Esophagus squamous epithelium (tissue), 5 donors: ENCODE data around the gene DDI2. TPM values are rescaled to one million over a fixed set of nuclear protein-coding genes. Genes with fewer than 3 reads are reported as not detected.

Experiments
- DNase-seq: peaks from one replicate; lab custom pipeline; 2025; lab: John Stamatoyannopoulos, UW
- H3K27ac ChIP-seq, 4 donors: fragments of 200-600 bp; sonication (generic); one replicate each; pipeline ENCODE4 v1.5.1; 2016 to 2019; ENCODE audit warnings: mild to moderate bottlenecking in 1 of 4
- H3K27me3 ChIP-seq, 4 donors: fragments of 200-600 bp; sonication (generic); 1 replicate in 3 of 4; 2 replicates in 1 of 4; pipeline versions ENCODE4 v1.5.1 to v1.6.0; 2017 to 2021; ENCODE audit warnings: antibody characterized with exemption in 1 of 4
- H3K36me3 ChIP-seq, 3 donors: fragments of 200-600 bp; sonication (generic); one replicate each; pipeline ENCODE4 v1.5.1; 2016 to 2019
- H3K4me1 ChIP-seq, 3 donors: fragments of 200-600 bp; sonication (generic); one replicate each; pipeline ENCODE4 v1.5.1; 2017 to 2019
- H3K4me3 ChIP-seq, 4 donors: fragments of 200-600 bp; sonication (generic); 1 replicate in 3 of 4; 2 replicates in 1 of 4; pipeline ENCODE4 v1.5.1; 2016 to 2019; ENCODE audit warnings: mild to moderate bottlenecking in 2 of 4, moderate library complexity in 1 of 4
- H3K9me3 ChIP-seq, 3 donors: fragments of 200-600 bp; sonication (generic); one replicate each; pipeline ENCODE4 v1.5.1; 2016 to 2019
- POLR2A ChIP-seq, 4 donors: fragments of 450-650 bp; IDR thresholded peaks; one replicate each; pipeline ENCODE4 v1.6.1; 2017; ENCODE audit warnings: antibody characterized with exemption in 4 of 4, mild to moderate bottlenecking in 4 of 4, moderate library complexity in 3 of 4
- WGBS, 2 donors: methylation state at CpG; one replicate each; pipeline ENCODE4 v1.1.5; 2018; 5-methylcytosine and 5-hydroxymethylcytosine counted together
- intact Hi-C: fragments of 100-400 bp; cut with DNase I; formaldehyde crosslinking; loops from one replicate; pipeline ENCODE4 v1.15.0; 2022
- small RNA-seq, 4 donors: library from RNA; depleted of rRNA; stranded (forward); fragments of <200 nt; gene quantifications; one replicate each; pipeline ENCODE3, GENCODE V24; 2016
- total RNA-seq, 4 donors: library from RNA; depleted of rRNA; stranded (reverse); fragments of >200 nt; gene quantifications; one replicate each; pipeline ENCODE4 v1.1.0, GENCODE V29; 2016
- TF ChIP-seq, protein P1 (sequence below), 6 experiments: fragments of 450-650 bp in 4 of 6; fragments of 200-600 bp in 2 of 6; sonication (generic) in 2 of 6; IDR thresholded peaks; one replicate each; pipeline ENCODE4 v1.5.1; 2016 to 2019; ENCODE audit warnings: antibody characterized with exemption in 6 of 6, mild to moderate bottlenecking in 4 of 6, moderate library complexity in 4 of 6
- donor health status: DM: yes; HTN: yes; CAD: no.

The DDI2 gene
- total RNA-seq, 4 donors from 2014 or later = 20.6 to 62.9 (median 48.3) TPM

DNA sequence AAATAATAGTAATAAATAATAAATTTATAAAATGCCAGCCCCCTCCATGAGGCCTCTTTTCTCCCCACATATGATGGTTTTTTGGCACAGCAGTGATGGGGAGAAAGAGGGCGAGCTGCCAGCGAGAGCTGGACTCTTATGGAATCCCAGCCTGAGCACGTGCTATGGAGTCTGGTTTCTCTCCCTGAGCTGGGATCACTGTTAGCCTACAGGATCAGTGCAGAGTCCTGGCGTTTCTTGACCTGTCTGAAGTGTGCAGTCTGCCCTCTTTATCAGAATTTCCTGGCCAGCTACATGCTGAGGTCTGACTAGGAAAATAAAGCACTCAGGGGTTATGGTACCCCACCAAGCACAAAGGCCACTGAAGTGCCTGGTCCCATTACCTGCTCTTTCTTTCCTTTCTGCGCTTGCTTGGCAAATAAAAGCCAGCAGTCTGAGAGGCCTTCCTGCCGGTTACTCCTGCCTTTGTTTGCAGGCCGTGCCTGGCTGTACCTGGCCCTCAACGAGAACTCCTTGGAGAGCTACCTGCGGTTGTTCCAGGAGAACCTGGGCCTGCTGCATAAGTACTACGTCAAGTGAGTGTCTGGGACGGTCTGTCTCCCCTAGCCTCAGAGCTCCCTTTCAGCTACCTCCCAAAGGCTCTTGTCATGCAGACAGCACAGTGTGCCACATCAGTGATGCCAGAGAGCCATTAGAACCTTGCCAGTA is 100.3 kb downstream of the DDI2 start:
- Histone ChIP-seq H3K27me3 (no peaks in the 10 kb centered on the region), H3K9me3 (no peaks in the 10 kb centered on the region), H3K27ac (no peak overlapping the region), H3K4me3 (no peak overlapping the region), H3K36me3 (peaks cover 38 to 73% (median 41%) of the 10 kb centered on the region in 3 donors), H3K4me1 (peaks cover 0 to 19% (median 15%) of the 10 kb centered on the region in 3 donors)
- DNase-seq = no peak
- intact Hi-C loops = no loop called here
- TF ChIP-seq, protein P1, sequence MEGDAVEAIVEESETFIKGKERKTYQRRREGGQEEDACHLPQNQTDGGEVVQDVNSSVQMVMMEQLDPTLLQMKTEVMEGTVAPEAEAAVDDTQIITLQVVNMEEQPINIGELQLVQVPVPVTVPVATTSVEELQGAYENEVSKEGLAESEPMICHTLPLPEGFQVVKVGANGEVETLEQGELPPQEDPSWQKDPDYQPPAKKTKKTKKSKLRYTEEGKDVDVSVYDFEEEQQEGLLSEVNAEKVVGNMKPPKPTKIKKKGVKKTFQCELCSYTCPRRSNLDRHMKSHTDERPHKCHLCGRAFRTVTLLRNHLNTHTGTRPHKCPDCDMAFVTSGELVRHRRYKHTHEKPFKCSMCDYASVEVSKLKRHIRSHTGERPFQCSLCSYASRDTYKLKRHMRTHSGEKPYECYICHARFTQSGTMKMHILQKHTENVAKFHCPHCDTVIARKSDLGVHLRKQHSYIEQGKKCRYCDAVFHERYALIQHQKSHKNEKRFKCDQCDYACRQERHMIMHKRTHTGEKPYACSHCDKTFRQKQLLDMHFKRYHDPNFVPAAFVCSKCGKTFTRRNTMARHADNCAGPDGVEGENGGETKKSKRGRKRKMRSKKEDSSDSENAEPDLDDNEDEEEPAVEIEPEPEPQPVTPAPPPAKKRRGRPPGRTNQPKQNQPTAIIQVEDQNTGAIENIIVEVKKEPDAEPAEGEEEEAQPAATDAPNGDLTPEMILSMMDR (IDR thresholded peaks at IDR 0.05) = no peak
- no peak for TF ChIP-seq POLR2A (IDR thresholded peaks at IDR 0.05)
- WGBS, 2 donors = 90 to 92% methylated on average over 10 of the region's 11 CpGs

DNA sequence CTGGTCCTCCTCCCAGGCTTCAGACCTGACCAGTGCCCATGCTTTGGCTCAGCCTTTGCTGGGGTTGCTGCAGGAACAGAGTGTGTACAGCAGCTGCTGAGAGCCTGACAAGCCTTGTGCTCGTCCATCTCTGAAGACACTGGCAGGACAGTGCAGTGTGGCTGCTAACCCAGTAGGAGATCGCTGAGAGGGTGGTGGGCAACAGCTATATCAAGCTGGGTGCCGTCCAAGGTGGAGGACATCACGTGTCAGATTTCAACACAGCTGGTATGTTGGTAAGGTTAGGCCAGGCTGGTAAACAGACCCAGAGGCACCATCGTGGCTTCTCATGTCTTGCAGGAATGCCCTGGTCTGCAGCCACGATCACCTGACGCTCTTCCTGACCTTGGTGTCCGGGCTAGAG is 100.9 kb downstream of the DDI2 start:
- no peak overlapping the region for H3K4me3 ChIP-seq
- intact Hi-C loops = no loop called here
- H3K36me3 ChIP-seq = peaks cover 41 to 80% (median 42%) of the 10 kb centered on the region in 3 donors
- H3K4me1 ChIP-seq = peaks cover 0 to 19% (median 15%) of the 10 kb centered on the region in 3 donors
- no peaks in the 10 kb centered on the region for H3K9me3 ChIP-seq
- no peak overlapping the region for H3K27ac ChIP-seq
- WGBS, 2 donors = 80 to 90% methylated on average over 1 to 2 of the region's 8 CpGs
- TF ChIP-seq POLR2A (IDR thresholded peaks at IDR 0.05) = no peak
- TF ChIP-seq, protein P1 (IDR thresholded peaks at IDR 0.05) = no peak
- H3K27me3 ChIP-seq = no peaks in the 10 kb centered on the region
- DNase-seq = no peak

Small RNA genes within 50 kb of the gene (small RNA-seq; reads per million reads assigned to genes)
- 0 reads per million in 4 donors for gene AL121992.2
- 0 reads per million in 4 donors for gene CD24P1
- gene RNU7-179P = 0 reads per million in 4 donors

Other genes starting within 250 kb of the DDI2 start
- gene EFHD2, start 207.6 kb upstream of the DDI2 start, total RNA-seq = 10 to 100 TPM; 47.5 to 79.5 (median 61.0) TPM
- gene CTRC, start 179.0 kb upstream of the DDI2 start, total RNA-seq = not detected
- gene CELA2A, start 160.7 kb upstream of the DDI2 start, total RNA-seq = not detected
- gene CELA2B, start 141.4 kb upstream of the DDI2 start, total RNA-seq = not detected
- gene CASP9, start 93.2 kb upstream of the DDI2 start, total RNA-seq = 10 to 100 TPM in 3 of 4 donors, 1 to 10 TPM in 1; 8.8 to 22.6 (median 15.5) TPM
- gene DNAJC16, start 90.6 kb upstream of the DDI2 start, total RNA-seq = 10 to 100 TPM in 3 of 4 donors, 1 to 10 TPM in 1; 10.0 to 20.9 (median 14.2) TPM
- gene AGMAT, start 32.4 kb upstream of the DDI2 start, total RNA-seq = 1 to 10 TPM in 1 of 4 donors, under 1 TPM in 3; 0.27 to 1.7 (median 0.59) TPM
- gene PLEKHM2, start 66.9 kb downstream of the DDI2 start, total RNA-seq = 10 to 100 TPM; 34.6 to 57.9 (median 42.4) TPM
- gene SLC25A34, start 118.8 kb downstream of the DDI2 start, total RNA-seq = 1 to 10 TPM in 2 of 4 donors, under 1 TPM in 2; 0.44 to 1.1 (median 0.83) TPM
- not detected for gene TMEM82, start 125.0 kb downstream of the DDI2 start, total RNA-seq
- gene FBLIM1, start 141.3 kb downstream of the DDI2 start, total RNA-seq = 10 to 100 TPM; 28.2 to 46.0 (median 29.4) TPM
- gene UQCRHL, start 190.2 kb downstream of the DDI2 start, total RNA-seq = 1 to 10 TPM in 1 of 4 donors, under 1 TPM in 3; 0.64 to 1.8 (median 0.78) TPM
- 10 to 100 TPM; 22.4 to 36.0 (median 30.5) TPM for gene SPEN, start 230.2 kb downstream of the DDI2 start, total RNA-seq